Measurements from ENCODE around the gene DLGAP1.

The DLGAP1 gene

DNA sequence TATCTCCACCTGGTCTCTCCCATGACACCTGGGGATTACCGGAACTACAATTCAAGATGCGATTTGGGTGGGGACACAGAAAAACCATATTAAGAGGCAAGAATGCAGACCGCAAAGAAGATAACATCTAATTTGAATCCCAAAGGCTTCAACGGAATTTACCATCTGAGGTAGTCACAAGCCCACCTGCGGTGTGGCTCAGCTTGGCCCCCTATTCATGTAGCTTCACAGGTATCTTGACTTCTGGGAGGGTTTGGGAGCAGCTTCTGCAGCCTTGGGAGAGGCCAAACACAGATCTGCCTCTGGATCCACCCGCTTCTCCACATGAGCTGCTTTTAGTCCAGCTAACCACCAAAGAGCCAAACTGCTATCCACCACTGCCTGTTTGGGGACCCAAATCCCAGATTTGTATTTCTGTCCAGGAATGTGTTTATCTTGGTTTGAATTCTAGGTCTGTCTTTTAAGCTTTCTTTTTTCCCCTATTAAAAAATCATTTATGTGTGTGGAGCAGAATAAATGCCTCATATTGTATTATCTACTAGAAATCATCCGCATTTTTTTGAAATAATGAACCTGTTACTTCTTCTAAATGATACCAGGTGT lies 247.6 kb downstream of the DLGAP1 start:
- Histone ChIP-seq H3K27me3 (ENCODE audit: insufficient read depth, insufficient read length) (no peaks in the 10 kb centered on the region), H3K4me1 (ENCODE audit: insufficient read depth, insufficient read length) (no peaks in the 10 kb centered on the region), H3K36me3 (ENCODE audit: insufficient read depth, insufficient read length, low read length) (no peaks in the 10 kb centered on the region), H3K9me3 (ENCODE audit: insufficient read depth, low read length) (no peaks in the 10 kb centered on the region), H3K4me3 (ENCODE audit: insufficient read length, low read depth) (no peak overlapping the region), H3K9ac (ENCODE audit: insufficient read length, low read depth) (no peak overlapping the region)
- peak; percentile 1 for DNase-seq (ENCODE audit: low read depth, low spot score)
- no peak for TF ChIP-seq ZNF274 (IDR thresholded peaks at IDR 0.05; ENCODE audit: low read depth, low read length)
- no peak for TF ChIP-seq YY1 (IDR thresholded peaks at IDR 0.05; ENCODE audit: insufficient read depth, insufficient read length)
- no peak for TF ChIP-seq SUZ12 (IDR thresholded peaks at IDR 0.05; ENCODE audit: extremely low read depth, insufficient read depth, insufficient read length)

DNA sequence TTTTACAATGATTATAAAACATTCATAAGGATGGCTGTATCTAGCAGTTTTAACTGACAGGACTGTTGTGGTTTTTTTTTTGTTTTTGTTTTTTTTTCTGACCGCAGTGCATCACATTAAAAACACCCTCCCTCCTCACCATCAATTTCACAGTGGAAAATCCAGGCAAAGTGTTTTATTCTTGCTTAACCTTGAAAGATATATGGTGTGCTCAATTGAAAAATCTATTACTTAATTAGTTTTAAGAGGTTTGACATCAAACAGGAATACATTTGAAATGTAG lies 250.7 kb downstream of the DLGAP1 start:
- DNase-seq (ENCODE audit: low read depth, low spot score) = no peak
- H3K4me1 ChIP-seq (ENCODE audit: insufficient read depth, insufficient read length) = no peaks in the 10 kb centered on the region
- H3K36me3 ChIP-seq (ENCODE audit: insufficient read depth, insufficient read length, low read length) = no peaks in the 10 kb centered on the region
- H3K27me3 ChIP-seq (ENCODE audit: insufficient read depth, insufficient read length) = no peaks in the 10 kb centered on the region
- no peak for TF ChIP-seq ZNF274 (IDR thresholded peaks at IDR 0.05; ENCODE audit: low read depth, low read length)
- TF ChIP-seq SUZ12 (IDR thresholded peaks at IDR 0.05; ENCODE audit: extremely low read depth, insufficient read depth, insufficient read length) = no peak
- TF ChIP-seq YY1 (IDR thresholded peaks at IDR 0.05; ENCODE audit: insufficient read depth, insufficient read length) = no peak
- no peaks in the 10 kb centered on the region for H3K9me3 ChIP-seq (ENCODE audit: insufficient read depth, low read length)
- no peak overlapping the region for H3K9ac ChIP-seq (ENCODE audit: insufficient read length, low read depth)
- H3K4me3 ChIP-seq (ENCODE audit: insufficient read length, low read depth) = no peak overlapping the region

DNA sequence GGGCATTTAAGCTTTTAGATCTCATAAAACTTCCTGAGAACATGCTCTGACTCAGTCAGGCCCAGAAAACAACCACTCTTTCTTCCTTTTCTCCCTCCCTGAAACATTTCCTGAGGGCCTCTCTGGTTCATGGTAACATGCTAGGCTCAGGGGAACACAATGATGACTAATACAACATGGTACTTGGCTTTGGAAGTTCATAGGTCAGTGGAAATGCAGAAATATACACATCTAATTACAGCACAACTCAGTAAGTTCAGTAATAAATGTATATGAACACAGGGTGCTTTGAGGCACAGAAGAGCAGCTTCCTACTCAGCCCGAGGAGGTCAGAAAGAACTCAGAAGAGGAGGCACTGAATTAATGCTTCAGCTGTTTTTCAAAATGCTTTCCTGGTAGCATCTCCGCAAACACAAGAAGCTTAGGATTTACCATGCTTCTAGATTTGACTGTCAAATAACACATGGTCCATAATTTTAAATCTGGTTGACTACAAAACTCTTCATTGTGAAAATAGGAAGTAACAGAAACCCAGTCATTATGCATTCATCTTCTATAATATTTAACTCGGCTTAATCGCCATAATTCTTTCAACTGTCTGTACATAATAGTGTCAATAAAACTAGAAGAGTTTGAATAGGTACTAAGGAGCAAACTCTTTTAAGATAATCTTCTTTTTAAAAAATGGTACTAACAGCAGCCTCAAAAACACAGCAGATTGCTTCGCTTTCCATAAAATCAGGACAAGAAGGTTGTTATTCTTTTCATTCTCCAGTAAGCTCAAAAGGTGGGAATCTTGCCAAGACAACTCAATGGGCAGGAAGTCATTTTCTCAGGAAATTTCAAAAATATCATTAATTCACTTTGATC lies 251.3 kb downstream of the DLGAP1 start:
- no peaks in the 10 kb centered on the region for H3K4me1 ChIP-seq (ENCODE audit: insufficient read depth, insufficient read length)
- no peak for TF ChIP-seq ZNF274 (IDR thresholded peaks at IDR 0.05; ENCODE audit: low read depth, low read length)
- no peak for TF ChIP-seq YY1 (IDR thresholded peaks at IDR 0.05; ENCODE audit: insufficient read depth, insufficient read length)
- TF ChIP-seq SUZ12 (IDR thresholded peaks at IDR 0.05; ENCODE audit: extremely low read depth, insufficient read depth, insufficient read length) = no peak
- no peaks in the 10 kb centered on the region for H3K27me3 ChIP-seq (ENCODE audit: insufficient read depth, insufficient read length)
- H3K9me3 ChIP-seq (ENCODE audit: insufficient read depth, low read length) = no peaks in the 10 kb centered on the region
- no peak overlapping the region for H3K9ac ChIP-seq (ENCODE audit: insufficient read length, low read depth)
- H3K4me3 ChIP-seq (ENCODE audit: insufficient read length, low read depth) = no peak overlapping the region
- no peaks in the 10 kb centered on the region for H3K36me3 ChIP-seq (ENCODE audit: insufficient read depth, insufficient read length, low read length)
- DNase-seq (ENCODE audit: low read depth, low spot score) = no peak

DNA sequence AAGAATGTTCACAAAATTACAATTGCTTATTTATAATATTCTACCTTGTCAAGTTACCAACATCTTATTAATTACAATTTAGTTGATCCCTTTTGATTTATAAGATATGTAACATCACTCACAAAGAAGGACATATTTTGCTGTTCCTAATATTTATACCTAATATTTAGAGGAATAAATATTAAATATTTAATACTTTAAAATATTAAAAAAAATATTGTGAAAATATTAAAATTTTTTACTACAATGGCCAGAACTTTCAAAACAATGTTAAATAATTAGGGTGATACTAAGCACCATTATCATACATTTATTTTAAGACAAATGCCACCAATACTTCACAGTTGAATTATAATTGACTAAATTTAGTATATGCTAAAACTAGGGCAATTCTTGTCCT lies 254.7 kb downstream of the DLGAP1 start:
- peaks cover 2% of the 10 kb centered on the region for H3K4me1 ChIP-seq (ENCODE audit: insufficient read depth, insufficient read length)
- H3K27me3 ChIP-seq (ENCODE audit: insufficient read depth, insufficient read length) = no peaks in the 10 kb centered on the region
- H3K9ac ChIP-seq (ENCODE audit: insufficient read length, low read depth) = no peak overlapping the region
- no peak overlapping the region for H3K4me3 ChIP-seq (ENCODE audit: insufficient read length, low read depth)
- no peaks in the 10 kb centered on the region for H3K9me3 ChIP-seq (ENCODE audit: insufficient read depth, low read length)
- TF ChIP-seq SUZ12 (IDR thresholded peaks at IDR 0.05; ENCODE audit: extremely low read depth, insufficient read depth, insufficient read length) = no peak
- TF ChIP-seq YY1 (IDR thresholded peaks at IDR 0.05; ENCODE audit: insufficient read depth, insufficient read length) = no peak
- no peak for TF ChIP-seq ZNF274 (IDR thresholded peaks at IDR 0.05; ENCODE audit: low read depth, low read length)
- no peaks in the 10 kb centered on the region for H3K36me3 ChIP-seq (ENCODE audit: insufficient read depth, insufficient read length, low read length)
- DNase-seq (ENCODE audit: low read depth, low spot score) = no peak

DNA sequence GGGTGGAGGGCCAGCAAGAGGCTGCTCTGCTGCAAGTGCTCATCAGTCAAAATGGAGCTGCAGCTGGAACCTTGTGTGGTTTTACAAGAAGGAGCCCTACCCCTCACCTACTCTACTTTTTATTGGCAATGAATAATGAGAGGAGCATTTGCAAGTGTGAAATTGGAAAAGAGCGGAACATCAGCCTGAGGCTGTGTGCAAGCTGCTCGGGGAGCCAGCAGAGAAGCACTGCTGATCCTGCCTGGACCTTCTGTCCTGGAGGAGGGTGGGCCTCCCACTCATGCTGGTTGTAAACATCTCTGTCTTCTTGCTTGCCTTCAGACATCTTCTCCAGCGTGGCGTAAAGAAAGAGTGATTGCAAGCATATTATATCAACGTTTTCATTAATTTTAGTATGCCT lies 256.2 kb downstream of the DLGAP1 start:
- Histone ChIP-seq H3K27me3 (ENCODE audit: insufficient read depth, insufficient read length) (no peaks in the 10 kb centered on the region), H3K4me1 (ENCODE audit: insufficient read depth, insufficient read length) (peaks cover 2% of the 10 kb centered on the region), H3K9me3 (ENCODE audit: insufficient read depth, low read length) (no peaks in the 10 kb centered on the region), H3K4me3 (ENCODE audit: insufficient read length, low read depth) (no peak overlapping the region), H3K9ac (ENCODE audit: insufficient read length, low read depth) (no peak overlapping the region), H3K36me3 (ENCODE audit: insufficient read depth, insufficient read length, low read length) (no peaks in the 10 kb centered on the region)
- no peak for DNase-seq (ENCODE audit: low read depth, low spot score)
- no peak for TF ChIP-seq SUZ12 (IDR thresholded peaks at IDR 0.05; ENCODE audit: extremely low read depth, insufficient read depth, insufficient read length)
- TF ChIP-seq ZNF274 (IDR thresholded peaks at IDR 0.05; ENCODE audit: low read depth, low read length) = no peak
- no peak for TF ChIP-seq YY1 (IDR thresholded peaks at IDR 0.05; ENCODE audit: insufficient read depth, insufficient read length)

DNA sequence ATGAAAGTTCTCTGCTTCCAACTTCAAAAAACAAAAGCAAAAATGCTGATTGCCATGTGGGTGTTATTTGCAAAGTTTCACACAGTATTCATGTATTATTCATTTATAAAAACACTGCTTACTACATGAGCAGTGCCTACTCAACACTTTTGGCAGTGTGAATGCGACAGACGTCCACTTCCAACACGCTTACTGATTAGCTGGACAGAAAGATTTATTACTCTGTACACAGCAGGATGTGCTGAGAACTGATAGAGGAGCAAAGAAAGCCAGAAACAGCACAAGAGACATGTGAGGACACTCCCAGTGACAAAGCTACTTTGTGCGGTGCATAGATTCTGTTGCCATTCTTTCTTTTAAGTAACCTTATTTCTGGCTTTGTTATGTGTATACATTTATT lies 258.8 kb downstream of the DLGAP1 start:
- no peak for DNase-seq (ENCODE audit: low read depth, low spot score)
- Histone ChIP-seq H3K4me1 (ENCODE audit: insufficient read depth, insufficient read length) (peaks cover 2% of the 10 kb centered on the region), H3K9ac (ENCODE audit: insufficient read length, low read depth) (no peak overlapping the region), H3K9me3 (ENCODE audit: insufficient read depth, low read length) (no peaks in the 10 kb centered on the region), H3K36me3 (ENCODE audit: insufficient read depth, insufficient read length, low read length) (no peaks in the 10 kb centered on the region), H3K27me3 (ENCODE audit: insufficient read depth, insufficient read length) (no peaks in the 10 kb centered on the region), H3K4me3 (ENCODE audit: insufficient read length, low read depth) (no peak overlapping the region)
- no peak for TF ChIP-seq ZNF274 (IDR thresholded peaks at IDR 0.05; ENCODE audit: low read depth, low read length)
- TF ChIP-seq SUZ12 (IDR thresholded peaks at IDR 0.05; ENCODE audit: extremely low read depth, insufficient read depth, insufficient read length) = no peak
- TF ChIP-seq YY1 (IDR thresholded peaks at IDR 0.05; ENCODE audit: insufficient read depth, insufficient read length) = no peak

DNA sequence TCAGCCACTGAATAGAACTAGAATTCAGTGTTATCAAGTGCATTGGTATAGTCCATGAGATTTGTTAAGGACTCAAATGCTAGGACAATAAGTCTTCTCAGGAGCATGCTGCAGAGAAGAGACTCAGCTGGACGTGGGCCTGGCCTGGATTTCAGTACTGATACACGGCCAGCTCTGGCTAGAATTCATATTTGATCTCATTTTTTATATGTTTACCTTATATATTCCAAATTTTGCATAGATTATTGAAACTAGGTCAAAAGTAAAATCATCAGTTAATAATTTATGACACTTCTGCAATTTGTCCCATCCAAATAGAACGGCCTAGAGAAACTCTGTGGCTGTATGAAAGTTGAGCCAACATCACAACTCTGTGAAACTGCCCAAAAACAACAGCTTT lies 262.0 kb downstream of the DLGAP1 start:
- Histone ChIP-seq H3K9ac (ENCODE audit: insufficient read length, low read depth) (no peak overlapping the region), H3K4me1 (ENCODE audit: insufficient read depth, insufficient read length) (peaks cover 2% of the 10 kb centered on the region), H3K36me3 (ENCODE audit: insufficient read depth, insufficient read length, low read length) (no peaks in the 10 kb centered on the region), H3K4me3 (ENCODE audit: insufficient read length, low read depth) (no peak overlapping the region), H3K9me3 (ENCODE audit: insufficient read depth, low read length) (no peaks in the 10 kb centered on the region), H3K27me3 (ENCODE audit: insufficient read depth, insufficient read length) (no peaks in the 10 kb centered on the region)
- TF ChIP-seq ZNF274 (IDR thresholded peaks at IDR 0.05; ENCODE audit: low read depth, low read length) = no peak
- no peak for TF ChIP-seq YY1 (IDR thresholded peaks at IDR 0.05; ENCODE audit: insufficient read depth, insufficient read length)
- no peak for TF ChIP-seq SUZ12 (IDR thresholded peaks at IDR 0.05; ENCODE audit: extremely low read depth, insufficient read depth, insufficient read length)
- DNase-seq (ENCODE audit: low read depth, low spot score) = no peak
